HepG2 (cell line): ENCODE data around the gene OR10G8. TPM values are rescaled to one million over a fixed set of nuclear protein-coding genes. Genes with fewer than 3 reads are reported as not detected.

Experiments
- ATAC-seq: fragments of 200-7000 bp; cut with Tn5 transposase; 3 replicates; pipeline ENCODE4 v1.9.1; 2020; ENCODE audit warnings: mild to moderate bottlenecking, moderate library complexity
- BruUV-seq: library from RNA; stranded (reverse); fragments of 400-500 nt; replicated peaks from 2 replicates; lab custom pipeline; 2021; lab: Mats Ljungman, UMichigan
- CTCF ChIA-PET: fragments of 300-600 bp; formaldehyde crosslinking; extraction: SDS; loops from one replicate; lab custom pipeline; 2021; ENCODE audit warnings: low total read pairs, inconsistent platforms, low intra/inter-chr PET ratio; lab: Yijun Ruan, JAX
- POLR2A ChIA-PET: fragments of 350-600 bp; sonication (Branson Sonifier 250); formaldehyde crosslinking; loops from one replicate; lab custom pipeline; 2020; ENCODE audit warnings: antibody characterized with exemption, inconsistent platforms; lab: Yijun Ruan, JAX
- DNase-seq: peaks from one replicate; pipeline ENCODE4 v3.0.0-alpha.2; 2015; ENCODE audit warnings: low spot score
- FAIRE-seq: peaks from 3 replicates; lab custom pipeline; 2011; peaks lifted over from hg19 to GRCh38; lab: Jason Lieb, UNC
- H2AFZ ChIP-seq: one replicate; pipeline ENCODE4 v1.6.1; 2011; ENCODE audit warnings: low read length, inconsistent platforms
- H3K27ac ChIP-seq: fragments of 300-600 bp; 3 replicates; pipeline ENCODE4 v1.8.0; 2011; ENCODE audit warnings: mixed run types, mild to moderate bottlenecking, mixed read lengths, low read length, inconsistent platforms; ENCODE audit not compliant: insufficient read depth; ENCODE audit errors: extremely low read length
- H3K27me3 ChIP-seq, 2 experiments: fragments of 200-600 bp in 1 of 2; 2 replicates in 1 of 2; 3 replicates in 1 of 2; pipeline versions ENCODE4 v1.6.0 to v1.8.0; 2011; ENCODE audit warnings: low read length in 2 of 2, mild to moderate bottlenecking in 2 of 2, moderate library complexity in 2 of 2, inconsistent platforms in 1 of 2; ENCODE audit not compliant: insufficient read depth in 2 of 2, control insufficient read depth in 1 of 2
- H3K36me3 ChIP-seq, 2 experiments: fragments of 200-600 bp in 1 of 2; replicated peaks in 1 of 2; 2 replicates in 1 of 2; 3 replicates in 1 of 2; pipeline versions ENCODE4 v1.5.1 to v1.8.0; 2011; ENCODE audit warnings: low read length in 2 of 2, inconsistent platforms in 1 of 2; ENCODE audit not compliant: insufficient read depth in 2 of 2, control insufficient read depth in 1 of 2
- H3K4me1 ChIP-seq: 2 replicates; pipeline ENCODE4 v1.5.1; 2012; ENCODE audit warnings: low read length, inconsistent platforms; ENCODE audit not compliant: insufficient read depth
- H3K4me2 ChIP-seq: 2 replicates; pipeline ENCODE4 v1.6.0; 2011; ENCODE audit warnings: low read depth, low read length, inconsistent platforms
- H3K4me3 ChIP-seq, 3 experiments: fragments of 200-600 bp in 1 of 3; sonication (generic), shearing (Covaris generic) in 1 of 3; replicated peaks in 1 of 3; 2 replicates each; pipeline ENCODE4 v1.5.1; 2011 to 2016; ENCODE audit warnings: low read length in 3 of 3, inconsistent platforms in 2 of 3, low read depth in 2 of 3, mild to moderate bottlenecking in 2 of 3, control low read depth in 1 of 3, mixed read lengths in 1 of 3; ENCODE audit not compliant: insufficient read depth in 1 of 3
- H3K79me2 ChIP-seq: one replicate; pipeline ENCODE4 v1.6.1; 2011; ENCODE audit warnings: low read length, inconsistent platforms; ENCODE audit not compliant: insufficient read depth
- H3K9ac ChIP-seq: 2 replicates; pipeline ENCODE4 v1.6.0; 2011; ENCODE audit warnings: mild to moderate bottlenecking, low read depth, low read length, inconsistent platforms; ENCODE audit not compliant: insufficient read depth
- H3K9me3 ChIP-seq: 2 replicates; pipeline ENCODE4 v1.5.1; 2012; ENCODE audit warnings: mild to moderate bottlenecking, low read length
- H4K20me1 ChIP-seq: 2 replicates; pipeline ENCODE4 v1.6.0; 2011; ENCODE audit warnings: inconsistent platforms, mild to moderate bottlenecking, low read length, moderate library complexity; ENCODE audit not compliant: insufficient read depth
- AKAP8 ChIP-seq: sonication (generic); formaldehyde crosslinking; IDR thresholded peaks from 2 replicates; pipeline ENCODE4 v1.5.1; 2020; ENCODE audit warnings: mild to moderate bottlenecking, missing genetic modification reagents
- ATF4 ChIP-seq, 2 experiments: fragments of 450-650 bp in 1 of 2; sonication (generic) in 1 of 2; formaldehyde crosslinking; IDR thresholded peaks; 2 replicates each; pipeline versions ENCODE4 v1.5.0 to v1.8.0; 2020 to 2022; ENCODE audit warnings: mild to moderate bottlenecking in 1 of 2, missing genetic modification reagents in 1 of 2
- GABPA ChIP-seq, 2 experiments: IDR thresholded peaks; 2 replicates each; pipeline ENCODE4 v1.6.1; 2011 to 2016; ENCODE audit warnings: low read depth in 2 of 2, low read length in 1 of 2, missing biosample characterization in 1 of 2, missing genetic modification characterization in 1 of 2
- HHEX ChIP-seq: IDR thresholded peaks from 2 replicates; pipeline ENCODE4 v1.6.1; 2016; ENCODE audit warnings: control low read depth
- HMG20B ChIP-seq: conservative IDR thresholded peaks from 2 replicates; pipeline ENCODE4 v1.6.1; 2016; ENCODE audit warnings: missing genetic modification reagents, missing compliant biosample characterization
- LCORL ChIP-seq, 2 experiments: fragments of 450-650 bp in 1 of 2; sonication (generic) in 1 of 2; formaldehyde crosslinking in 1 of 2; IDR thresholded peaks; 2 replicates each; pipeline versions ENCODE4 v1.5.0 to v1.6.1; 2017 to 2020; ENCODE audit warnings: antibody characterized with exemption in 1 of 2, missing genetic modification reagents in 1 of 2
- PRMT3 ChIP-seq: sonication (generic); formaldehyde crosslinking; IDR thresholded peaks from 2 replicates; pipeline ENCODE4 v1.8.1; 2022; ENCODE audit warnings: low read depth, mild to moderate bottlenecking, moderate library complexity, missing genetic modification reagents, borderline replicate concordance
- ZBTB37 ChIP-seq: sonication (generic); formaldehyde crosslinking; IDR thresholded peaks from 2 replicates; pipeline ENCODE4 v1.4.0; 2020; ENCODE audit warnings: mild to moderate bottlenecking, missing genetic modification reagents
- ZFP82 ChIP-seq: sonication (generic); formaldehyde crosslinking; IDR thresholded peaks from 2 replicates; pipeline ENCODE4 v1.5.1; 2020; ENCODE audit warnings: mild to moderate bottlenecking, missing genetic modification reagents, borderline replicate concordance
- ZNF354B ChIP-seq: sonication (generic); formaldehyde crosslinking; IDR thresholded peaks from 2 replicates; pipeline ENCODE4 v1.8.0; 2022; ENCODE audit warnings: mild to moderate bottlenecking, missing genetic modification reagents
- ZSCAN21 ChIP-seq: sonication (generic); formaldehyde crosslinking; IDR thresholded peaks from 2 replicates; pipeline ENCODE4 v1.8.0; 2022; ENCODE audit warnings: mild to moderate bottlenecking, missing genetic modification reagents, moderate library complexity, borderline replicate concordance
- WGBS: methylation state at CpG from one replicate; pipeline ENCODE4 v1.1.6; 2017; ENCODE audit warnings: low lambda C conversion rate; 5-methylcytosine and 5-hydroxymethylcytosine counted together
- in situ Hi-C: cut with HindIII; loops from 2 replicates; pipeline ENCODE4 v1.10.0; 2017; ENCODE audit warnings: low pct_unique_long_range_greater_than_20kb; ENCODE audit not compliant: extremely low pct_ligation_motif_present
- intact Hi-C: fragments of 100-400 bp; cut with micrococcal nuclease; formaldehyde crosslinking; loops from one replicate; pipeline ENCODE4 v1.10.0; 2022; ENCODE audit not compliant: unreplicated experiment
- polyA plus RNA-seq, 8 experiments: library from polyadenylated mRNA; depleted of rRNA in 3 of 8; stranded (reverse) in 7 of 8; unstranded in 1 of 8; fragments of >200 nt; fragmentation: Illumina TruSeq in 4 of 8; extraction: Trizol in 4 of 8; gene quantifications; 2 replicates each; pipeline versions ENCODE4 v1.2.1 to v1.2.3, GENCODE V29; 2011 to 2016; ENCODE audit warnings: low read depth in 4 of 8, missing spikeins in 1 of 8, mixed read lengths in 1 of 8; ENCODE audit not compliant: insufficient read depth in 1 of 8
- total RNA-seq, 5 experiments: library from RNA; depleted of rRNA; stranded (reverse); fragments of >200 nt; fragmentation: Illumina TruSeq; extraction: Trizol; gene quantifications; 2 replicates each; pipeline ENCODE4 v1.2.3, GENCODE V29; 2016; ENCODE audit warnings: low read depth in 1 of 5

Gene OR10G8
- total and polyA plus RNA-seq, 2 of the 13 experiments (the other 11 are each of a cell fraction or from before 2014, with no cell fraction given): not detected

DNA sequence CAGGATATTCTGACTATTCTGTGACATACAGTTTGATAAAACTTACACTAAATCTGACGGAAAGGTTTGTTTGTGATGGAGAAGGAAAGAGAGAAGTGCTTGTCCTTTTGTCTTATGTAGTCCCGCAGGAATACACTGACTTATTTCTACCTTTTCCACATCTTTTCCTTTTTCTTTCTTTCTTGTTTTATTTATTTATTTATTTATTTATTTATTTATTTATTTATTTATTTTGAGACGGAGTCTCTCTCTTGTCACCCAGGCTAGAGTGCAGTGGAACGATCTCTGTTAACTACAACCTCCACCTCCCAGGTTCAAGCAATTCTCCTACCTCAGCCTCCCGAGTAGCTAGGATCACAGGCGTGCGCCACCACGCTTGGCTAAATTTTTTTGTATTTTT, 45.5 kb downstream of the OR10G8 start:
- no peak for TF ChIP-seq AKAP8 (CRISPR knock-in tag)
- no peak for TF ChIP-seq ATF4 (CRISPR knock-in tag; IDR thresholded peaks at IDR 0.05)
- no peak overlapping the region for H3K27ac ChIP-seq
- no peak overlapping the region for H2AFZ ChIP-seq
- H3K4me3 ChIP-seq: no peak overlapping the region
- no peak overlapping the region for H3K9ac ChIP-seq
- H3K4me2 ChIP-seq: no peak overlapping the region
- H4K20me1 ChIP-seq: no peaks in the 10 kb centered on the region
- H3K36me3 ChIP-seq: no peaks in the 10 kb centered on the region
- ChIA-PET POLR2A (no interaction called here), CTCF (interaction anchor here (4.5 kb wide), 1 partner anchor 123 kb away, joined by 38 read pairs; no protein-coding TSS in a partner anchor)
- WGBS: 71% methylated on average over 8 of the region's 8 CpGs
- intact Hi-C loops (no loop called here), in situ Hi-C loops (no loop called here)
- peaks cover 10 to 17% of the 10 kb centered on the region in 2 experiments; a peak in 4 of 5 replicates for H3K27me3 ChIP-seq
- no peaks in the 10 kb centered on the region for H3K9me3 ChIP-seq
- BruUV-seq: no TSS peak
- H3K4me1 ChIP-seq: 0 out of 2 replicates have a peak, but pooled peaks cover 9% of the 10 kb centered on the region
- FAIRE-seq (no peak), DNase-seq (no peak), ATAC-seq (no peak)
- no peaks in the 10 kb centered on the region for H3K79me2 ChIP-seq

- Histone ChIP-seq H4K20me1 (no peaks in the 10 kb centered on the region), H3K4me1 (0 out of 2 replicates have a peak, but pooled peaks cover 9% of the 10 kb centered on the region), H3K27ac (no peak overlapping the region), H3K4me3 (no peak overlapping the region), H3K36me3 (no peaks in the 10 kb centered on the region), H3K27me3 (peaks cover 10 to 23% of the 10 kb centered on the region in 2 experiments; a peak in 4 of 5 replicates), H2AFZ (no peak overlapping the region), H3K79me2 (no peaks in the 10 kb centered on the region), H3K9me3 (no peaks in the 10 kb centered on the region), H3K4me2 (no peak overlapping the region), H3K9ac (no peak overlapping the region)
- intact Hi-C loops (no loop called here), in situ Hi-C loops (no loop called here)
- FAIRE-seq: no peak
- 9% methylated on average over 5 of the region's 5 CpGs for WGBS
- ChIA-PET CTCF (no interaction called here), POLR2A (no interaction called here)
- DNase-seq: no peak
- ATAC-seq: no peak
- BruUV-seq: no TSS peak
- TF ChIP-seq HMG20B (CRISPR knock-in tag) (no peak), GABPA (IDR thresholded peaks at IDR 0.05; ENCODE audit: low read depth, low read length) (no peak), GABPA (CRISPR knock-in tag; IDR thresholded peaks at IDR 0.05; ENCODE audit: low read depth) (no peak), ZBTB37 (no peak), LCORL (IDR thresholded peaks at IDR 0.05) (no peak), LCORL (CRISPR knock-in tag; IDR thresholded peaks at IDR 0.05) (no peak), ZFP82 (CRISPR knock-in tag) (no peak), ZSCAN21 (no peak), PRMT3 (no peak), ZNF354B (CRISPR knock-in tag) (no peak), HHEX (CRISPR knock-in tag) (no peak)
These were observed 48.0 kb downstream of the OR10G8 start for GRCh38 chr11:124074554-124074953.
